SU-DHL-6 (cell line): ENCODE measurements around the gene ACTL10.

Source experiments
- EZH2phosphoT487 ChIP-seq: fragments of 200-600 bp; sonication (generic), shearing (Covaris generic); conservative IDR thresholded peaks from 2 replicates; pipeline ENCODE4 v1.6.1; 2018; ENCODE audit warnings: mild to moderate bottlenecking, antibody characterized with exemption, low read length, moderate library complexity, mixed read lengths
- TF ChIP-seq, protein P1 (sequence below): fragments of 200-600 bp; sonication (generic); IDR thresholded peaks from one replicate; pipeline ENCODE4 v1.5.1; 2017; ENCODE audit warnings: antibody characterized with exemption, mild to moderate bottlenecking, low read length, moderate library complexity; ENCODE audit not compliant: insufficient read depth, poor library complexity, severe bottlenecking

DNA sequence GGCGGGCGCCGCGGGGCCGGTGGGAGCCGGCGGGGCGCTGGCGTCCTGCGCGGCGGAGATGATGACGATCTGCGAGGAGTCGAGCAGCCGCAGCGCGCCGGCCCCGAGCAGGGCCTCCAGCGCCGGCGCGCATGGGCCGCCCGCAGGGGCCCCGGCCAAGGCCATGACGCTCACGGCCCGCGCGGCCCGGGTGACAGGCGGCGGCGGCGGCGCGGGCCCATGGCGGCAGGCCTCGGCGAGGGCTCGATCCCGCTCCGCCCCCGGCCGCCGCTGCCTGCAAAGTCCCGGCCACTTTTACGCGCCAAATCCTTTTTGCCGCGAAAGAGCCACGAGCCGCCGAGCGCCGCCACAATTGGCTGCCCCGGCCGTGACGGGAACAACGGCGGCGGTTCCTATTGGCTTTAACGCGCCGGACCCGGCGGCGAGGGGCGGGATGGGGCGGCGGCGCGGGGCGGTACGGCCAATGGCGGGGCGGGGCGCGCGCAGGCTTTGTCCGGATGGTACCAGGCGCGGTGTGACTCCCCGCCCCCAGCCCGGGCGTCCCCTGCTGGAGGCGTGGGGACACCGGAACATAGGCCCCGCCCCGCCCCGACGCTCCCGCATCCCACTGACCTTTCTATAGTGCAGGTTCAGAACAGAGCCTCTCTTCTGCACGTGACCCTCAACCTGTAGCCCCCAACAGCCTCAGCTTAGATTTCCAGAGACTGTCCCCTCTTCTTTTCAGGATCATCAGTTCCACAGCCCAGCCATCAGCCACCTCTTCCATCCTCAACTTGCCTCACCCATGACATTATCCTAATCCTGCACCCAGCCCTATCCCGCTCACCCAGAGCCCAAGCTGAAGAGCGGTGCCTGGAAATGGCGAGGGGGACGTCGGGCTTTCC lies 19.6 kb downstream of the ACTL10 start, which contains the start of gene E2F1:
- TF ChIP-seq, protein P1, sequence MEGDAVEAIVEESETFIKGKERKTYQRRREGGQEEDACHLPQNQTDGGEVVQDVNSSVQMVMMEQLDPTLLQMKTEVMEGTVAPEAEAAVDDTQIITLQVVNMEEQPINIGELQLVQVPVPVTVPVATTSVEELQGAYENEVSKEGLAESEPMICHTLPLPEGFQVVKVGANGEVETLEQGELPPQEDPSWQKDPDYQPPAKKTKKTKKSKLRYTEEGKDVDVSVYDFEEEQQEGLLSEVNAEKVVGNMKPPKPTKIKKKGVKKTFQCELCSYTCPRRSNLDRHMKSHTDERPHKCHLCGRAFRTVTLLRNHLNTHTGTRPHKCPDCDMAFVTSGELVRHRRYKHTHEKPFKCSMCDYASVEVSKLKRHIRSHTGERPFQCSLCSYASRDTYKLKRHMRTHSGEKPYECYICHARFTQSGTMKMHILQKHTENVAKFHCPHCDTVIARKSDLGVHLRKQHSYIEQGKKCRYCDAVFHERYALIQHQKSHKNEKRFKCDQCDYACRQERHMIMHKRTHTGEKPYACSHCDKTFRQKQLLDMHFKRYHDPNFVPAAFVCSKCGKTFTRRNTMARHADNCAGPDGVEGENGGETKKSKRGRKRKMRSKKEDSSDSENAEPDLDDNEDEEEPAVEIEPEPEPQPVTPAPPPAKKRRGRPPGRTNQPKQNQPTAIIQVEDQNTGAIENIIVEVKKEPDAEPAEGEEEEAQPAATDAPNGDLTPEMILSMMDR, result no peak
- TF ChIP-seq EZH2phosphoT487, result no peak
